Hair follicular keratinocyte (primary cell): ENCODE measurements around the gene SYCP1. TPM values are rescaled to one million over a fixed set of nuclear protein-coding genes. Genes with fewer than 3 reads are reported as not detected.

Experiments used
- total RNA-seq: library from RNA; depleted of rRNA; stranded (reverse); fragments of >200 nt; gene quantifications from 2 replicates; pipeline ENCODE4 v1.2.3, GENCODE V29; 2015

SYCP1 gene, protein sequence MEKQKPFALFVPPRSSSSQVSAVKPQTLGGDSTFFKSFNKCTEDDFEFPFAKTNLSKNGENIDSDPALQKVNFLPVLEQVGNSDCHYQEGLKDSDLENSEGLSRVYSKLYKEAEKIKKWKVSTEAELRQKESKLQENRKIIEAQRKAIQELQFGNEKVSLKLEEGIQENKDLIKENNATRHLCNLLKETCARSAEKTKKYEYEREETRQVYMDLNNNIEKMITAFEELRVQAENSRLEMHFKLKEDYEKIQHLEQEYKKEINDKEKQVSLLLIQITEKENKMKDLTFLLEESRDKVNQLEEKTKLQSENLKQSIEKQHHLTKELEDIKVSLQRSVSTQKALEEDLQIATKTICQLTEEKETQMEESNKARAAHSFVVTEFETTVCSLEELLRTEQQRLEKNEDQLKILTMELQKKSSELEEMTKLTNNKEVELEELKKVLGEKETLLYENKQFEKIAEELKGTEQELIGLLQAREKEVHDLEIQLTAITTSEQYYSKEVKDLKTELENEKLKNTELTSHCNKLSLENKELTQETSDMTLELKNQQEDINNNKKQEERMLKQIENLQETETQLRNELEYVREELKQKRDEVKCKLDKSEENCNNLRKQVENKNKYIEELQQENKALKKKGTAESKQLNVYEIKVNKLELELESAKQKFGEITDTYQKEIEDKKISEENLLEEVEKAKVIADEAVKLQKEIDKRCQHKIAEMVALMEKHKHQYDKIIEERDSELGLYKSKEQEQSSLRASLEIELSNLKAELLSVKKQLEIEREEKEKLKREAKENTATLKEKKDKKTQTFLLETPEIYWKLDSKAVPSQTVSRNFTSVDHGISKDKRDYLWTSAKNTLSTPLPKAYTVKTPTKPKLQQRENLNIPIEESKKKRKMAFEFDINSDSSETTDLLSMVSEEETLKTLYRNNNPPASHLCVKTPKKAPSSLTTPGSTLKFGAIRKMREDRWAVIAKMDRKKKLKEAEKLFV
- under 0.01 TPM in 1 of 2 replicates, not detected in the other for total RNA-seq

GRCh38 chr1:114854693-114855320, at the start of gene SYCP1:
Gene SYCP1, plus strand, starts transcription at chr1:114854863. Its CDS starts 602 bp downstream, at chr1:114855465.

GRCh38 chr1:115029526-115029925, 174.9 kb downstream of the SYCP1 start, which contains the start of gene TSHB:
Gene TSHB, plus strand, starts transcription at chr1:115029826. Its CDS starts 3,537 bp downstream, at chr1:115033363.

Other genes starting within 250 kb of the SYCP1 start
- gene DENND2C, start 184.8 kb upstream of the SYCP1 start, total RNA-seq, result 6.2 and 9.2 TPM in 2 replicates
- not detected in 2 replicates for gene AMPD1, start 159.3 kb upstream of the SYCP1 start, total RNA-seq
- gene NRAS, start 138.1 kb upstream of the SYCP1 start, total RNA-seq, result 54.1 and 58.5 TPM in 2 replicates
- gene CSDE1, start 96.9 kb upstream of the SYCP1 start, total RNA-seq, result 311 and 386 TPM in 2 replicates
- gene SIKE1, start 74.2 kb upstream of the SYCP1 start, total RNA-seq, result 38.7 and 75.5 TPM in 2 replicates
- not detected in 2 replicates for gene TSHB, start 175.0 kb downstream of the SYCP1 start, total RNA-seq
- gene TSPAN2, start 234.6 kb downstream of the SYCP1 start, total RNA-seq, result 0.78 and 0.99 TPM in 2 replicates